Measurements from ENCODE around the gene CAMK1D. TPM values are rescaled to one million over a fixed set of nuclear protein-coding genes. Genes with fewer than 3 reads are reported as not detected.

Gene CAMK1D
- total RNA-seq, 1 experiment from 2014 or later = 6.3 TPM

DNA sequence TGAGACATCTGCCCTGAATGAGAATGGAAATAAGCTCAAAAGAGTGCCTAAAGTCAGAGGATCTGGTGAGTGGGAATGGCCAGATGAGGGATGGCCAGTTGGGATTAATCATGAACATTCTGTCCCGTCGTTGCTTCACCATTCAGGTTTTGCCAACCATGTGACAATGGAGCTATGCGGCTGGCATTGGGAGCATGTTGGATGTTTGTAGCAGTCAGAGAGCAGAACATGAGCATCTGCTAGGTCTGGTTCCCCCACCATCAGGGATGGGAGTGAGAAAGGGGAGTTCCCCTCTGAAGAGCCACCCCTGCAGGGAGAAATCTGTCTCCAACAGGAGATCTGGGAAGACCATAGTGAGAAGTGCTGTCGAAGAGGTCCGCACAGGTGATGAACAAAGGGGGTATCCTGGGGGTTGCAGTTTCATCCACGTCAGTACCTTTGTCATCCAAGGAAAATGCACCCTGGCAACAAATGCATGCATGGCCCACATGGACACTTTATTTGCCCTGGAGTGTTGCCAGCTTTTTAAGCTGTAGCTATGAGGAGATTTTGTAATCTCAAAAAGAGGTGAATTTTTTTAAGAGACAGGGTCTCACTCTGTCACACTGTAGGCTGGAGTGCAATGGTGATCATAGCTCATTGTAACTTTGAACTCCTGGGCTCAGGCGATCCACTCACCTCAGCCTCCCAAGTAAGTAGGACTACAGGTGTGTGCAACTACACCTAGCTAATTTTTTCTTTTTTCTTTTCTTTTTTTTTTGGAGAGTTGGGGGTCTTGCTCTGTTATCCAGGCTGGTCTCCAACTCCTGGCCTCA is 190.2 kb downstream of the CAMK1D start:
- H3K4ac ChIP-seq (ENCODE audit: low read depth, low read length) = no peak overlapping the region
- no peak overlapping the region for H4K91ac ChIP-seq (ENCODE audit: insufficient read length, low read depth, low read length)
- H2BK20ac ChIP-seq (ENCODE audit: low read depth, low read length, poor library complexity, severe bottlenecking) = no peak overlapping the region
- no peak overlapping the region for H3K23ac ChIP-seq (ENCODE audit: insufficient read length, low read depth, low read length)
- H3K9me3 ChIP-seq (ENCODE audit: control insufficient read depth, low read depth, low read length) = no peaks in the 10 kb centered on the region
- H3K56ac ChIP-seq (ENCODE audit: insufficient read length, low read depth, low read length) = no peak overlapping the region
- Mint-ChIP-seq H3K27me3 (ENCODE audit: low read depth) (no peaks in the 10 kb centered on the region), H3K4me1 (peaks cover 9 to 14% of the 10 kb centered on the region in 2 experiments), H3K27ac (no peak overlapping the region), H3K36me3 (ENCODE audit: insufficient read depth in 1 of 3, low read depth in 3 of 3) (peaks cover 0 to under 1% (median 0%) of the 10 kb centered on the region in 3 experiments; a peak in 1 of 7 replicates), H3K9me3 (no peaks in the 10 kb centered on the region), H3K4me3 (no peak overlapping the region)
- no peak overlapping the region for H2BK120ac ChIP-seq (ENCODE audit: low read depth, low read length, poor library complexity, severe bottlenecking)
- no peak overlapping the region for H4K5ac ChIP-seq (ENCODE audit: insufficient read length, low read depth, low read length)
- no peaks in the 10 kb centered on the region for H3K4me1 ChIP-seq (ENCODE audit: insufficient read depth, low read length)
- no peak overlapping the region for H3K18ac ChIP-seq (ENCODE audit: insufficient read length, low read depth, low read length)
- no peak for TF ChIP-seq CTCF (conservative IDR thresholded peaks at IDR 0.05)
- DNase-seq = no peak
- no peak overlapping the region for H2BK12ac ChIP-seq (ENCODE audit: insufficient read length, low read depth, low read length)
- H3K79me1 ChIP-seq (ENCODE audit: insufficient read depth, low read depth, low read length, poor library complexity, severe bottlenecking) = no peaks in the 10 kb centered on the region
- H4K20me1 ChIP-seq (ENCODE audit: control insufficient read depth, insufficient read depth, insufficient read length) = no peaks in the 10 kb centered on the region
- no peak overlapping the region for H3K27ac ChIP-seq (ENCODE audit: insufficient read length, low read depth, low read length)
- H2BK5ac ChIP-seq (ENCODE audit: insufficient read length, low read length) = no peak overlapping the region
- H4K8ac ChIP-seq (replicated peaks; ENCODE audit: insufficient read length, low read depth, low read length) = no peak overlapping the region
- H3T11ph ChIP-seq (ENCODE audit: low read length) = no peak overlapping the region
- no peak overlapping the region for H2BK15ac ChIP-seq (ENCODE audit: low read depth, low read length)
- H2AFZ ChIP-seq (ENCODE audit: low read length) = no peak overlapping the region
- H3K27me3 ChIP-seq (ENCODE audit: insufficient read depth, low read length) = no peaks in the 10 kb centered on the region
- no peak overlapping the region for H3K9ac ChIP-seq (ENCODE audit: extremely low read depth, insufficient read length, low read length)
- H2AK5ac ChIP-seq (ENCODE audit: insufficient read length, low read length) = no peak overlapping the region
- H3K79me2 ChIP-seq (ENCODE audit: insufficient read depth, low read length) = no peaks in the 10 kb centered on the region
- no peak overlapping the region for H3K4me2 ChIP-seq (ENCODE audit: insufficient read depth, insufficient read length, low read length)
- no CpG with 5 or more reads among the region's 7 CpGs for WGBS (ENCODE audit: extremely low coverage, insufficient read length, low lambda C conversion rate)
- H3K23me2 ChIP-seq (ENCODE audit: insufficient read length, low read depth, low read length, poor library complexity, severe bottlenecking) = no peaks in the 10 kb centered on the region
- H3K14ac ChIP-seq (ENCODE audit: insufficient read depth, low read length) = no peak overlapping the region

All from H9 (cell line).